ENCODE measurements around the gene FADS1. TPM values are rescaled to one million over a fixed set of nuclear protein-coding genes. Genes with fewer than 3 reads are reported as not detected.

FADS1 gene
- total RNA-seq, 1 experiment from 2014 or later = 116 TPM

GRCh38 chr11:61752117-61752924 is 64.5 kb downstream of the FADS1 start, which contains the start of gene MYRF:
Gene MYRF (plus strand): TSS chr11:61752636. CDS start chr11:61752745, 109 bp downstream.
- Mint-ChIP-seq H3K27ac (ENCODE audit: unreplicated experiment) (peak within 1 kb of the TSS; percentile 94), H3K36me3 (ENCODE audit: insufficient read depth, unreplicated experiment) (peaks cover 27% of the 10 kb centered on the region)
- peaks cover 60% of the 10 kb centered on the region for H3K4me1 ChIP-seq

GRCh38 chr11:61751384-61751783 is 65.4 kb downstream of the FADS1 start:
- H3K36me3 ChIP-seq (ENCODE audit: control insufficient read depth, insufficient read depth, low read length) = no peaks in the 10 kb centered on the region
- no peak for DNase-seq
- Mint-ChIP-seq H3K9me3 (ENCODE audit: unreplicated experiment) (no peaks in the 10 kb centered on the region), H3K27ac (ENCODE audit: unreplicated experiment) (no peak overlapping the region), H3K27me3 (ENCODE audit: insufficient read depth, unreplicated experiment) (no peaks in the 10 kb centered on the region), H3K4me1 (ENCODE audit: low read depth, unreplicated experiment) (peaks cover 33% of the 10 kb centered on the region), H3K4me3 (ENCODE audit: unreplicated experiment) (peak overlapping the region; percentile 96), H3K36me3 (ENCODE audit: insufficient read depth, unreplicated experiment) (peaks cover 18% of the 10 kb centered on the region)
- intact Hi-C loops (cut with micrococcal nuclease; ENCODE audit: unreplicated experiment) = no loop called here
- POLR2A ChIA-PET = no interaction called here
- BruUV-seq (replicated peaks) = no TSS peak
- no peak for TF ChIP-seq CTCF (IDR thresholded peaks at IDR 0.05; ENCODE audit: insufficient read depth in 1 of 2, low read depth in 1 of 2, low read length in 1 of 2, severe bottlenecking in 1 of 2, unreplicated experiment in 1 of 2)
- H3K4me1 ChIP-seq = peaks cover 53% of the 10 kb centered on the region
- CTCF ChIA-PET = interaction anchor here (0.5 to 1.4 kb wide), 6 partner anchors 15 to 592 kb away, joined by 3 to 9 read pairs (median 3); partner anchors contain the start of genes FEN1 and TMEM258
- no peaks in the 10 kb centered on the region for H3K9me3 ChIP-seq
- H3K4me3 ChIP-seq (ENCODE audit: low read depth, low read length) = no peak overlapping the region
- no peaks in the 10 kb centered on the region for H3K27me3 ChIP-seq (replicated peaks; ENCODE audit: control insufficient read depth, insufficient read depth, low read length)

More at GRCh38 chr11:61752117-61752924, 64.5 kb downstream of the FADS1 start, which contains the start of gene MYRF:
- POLR2A ChIA-PET = no interaction called here
- CTCF ChIA-PET = interaction anchor here (0.6 to 6.0 kb wide), 3 partner anchors 16 to 36 kb away, joined by 3 to 55 read pairs (median 3); no protein-coding TSS in a partner anchor
- Histone ChIP-seq H3K27me3 (replicated peaks; ENCODE audit: control insufficient read depth, insufficient read depth, low read length) (no peaks in the 10 kb centered on the region), H3K9me3 (no peaks in the 10 kb centered on the region), H3K36me3 (ENCODE audit: control insufficient read depth, insufficient read depth, low read length) (no peaks in the 10 kb centered on the region), H3K4me3 (ENCODE audit: low read depth, low read length) (peak within 1 kb of the TSS; percentile 82)
- BruUV-seq (replicated peaks) = no TSS peak
- peak within 1 kb of the TSS; percentile 96 for H3K4me3 Mint-ChIP-seq (ENCODE audit: unreplicated experiment)
- peaks cover 42% of the 10 kb centered on the region for H3K4me1 Mint-ChIP-seq (ENCODE audit: low read depth, unreplicated experiment)
- peak; percentile 63 to 83 for DNase-seq
- intact Hi-C loops (cut with micrococcal nuclease; ENCODE audit: unreplicated experiment) = no loop called here
- no peaks in the 10 kb centered on the region for H3K27me3 Mint-ChIP-seq (ENCODE audit: insufficient read depth, unreplicated experiment)
- TF ChIP-seq CTCF (IDR thresholded peaks at IDR 0.05; ENCODE audit: insufficient read depth in 1 of 2, low read depth in 1 of 2, low read length in 1 of 2, severe bottlenecking in 1 of 2, unreplicated experiment in 1 of 2) = peak in 1 of 2 experiments; percentile 67
- no peaks in the 10 kb centered on the region for H3K9me3 Mint-ChIP-seq (ENCODE audit: unreplicated experiment)

GRCh38 chr11:61750631-61751273 is 66.1 kb downstream of the FADS1 start:
- H3K9me3 Mint-ChIP-seq (ENCODE audit: unreplicated experiment) = no peaks in the 10 kb centered on the region
- Histone ChIP-seq H3K4me3 (ENCODE audit: low read depth, low read length) (no peak overlapping the region), H3K4me1 (peaks cover 46% of the 10 kb centered on the region), H3K36me3 (ENCODE audit: control insufficient read depth, insufficient read depth, low read length) (no peaks in the 10 kb centered on the region), H3K9me3 (no peaks in the 10 kb centered on the region), H3K27me3 (replicated peaks; ENCODE audit: control insufficient read depth, insufficient read depth, low read length) (no peaks in the 10 kb centered on the region)
- ChIA-PET CTCF (interaction anchor here (1.0 to 2.1 kb wide), 5 partner anchors 17 to 42 kb away, joined by 3 to 7 read pairs (median 3); partner anchors contain the start of genes FEN1 and TMEM258), POLR2A (no interaction called here)
- peaks cover 18% of the 10 kb centered on the region for H3K36me3 Mint-ChIP-seq (ENCODE audit: insufficient read depth, unreplicated experiment)
- no peaks in the 10 kb centered on the region for H3K27me3 Mint-ChIP-seq (ENCODE audit: insufficient read depth, unreplicated experiment)
- H3K27ac Mint-ChIP-seq (ENCODE audit: unreplicated experiment) = no peak overlapping the region
- DNase-seq = no peak
- no TSS peak for BruUV-seq (replicated peaks)
- H3K4me3 Mint-ChIP-seq (ENCODE audit: unreplicated experiment) = peak overlapping the region; percentile 96
- TF ChIP-seq CTCF (IDR thresholded peaks at IDR 0.05; ENCODE audit: insufficient read depth in 1 of 2, low read depth in 1 of 2, low read length in 1 of 2, severe bottlenecking in 1 of 2, unreplicated experiment in 1 of 2) = no peak
- peaks cover 26% of the 10 kb centered on the region for H3K4me1 Mint-ChIP-seq (ENCODE audit: low read depth, unreplicated experiment)
- intact Hi-C loops (cut with micrococcal nuclease; ENCODE audit: unreplicated experiment) = no loop called here

All from Caco-2 (cell line).